Thoracic aorta (tissue), 2 donors: ENCODE results near the gene TPRA1. TPM values are rescaled to one million over a fixed set of nuclear protein-coding genes. Genes with fewer than 3 reads are reported as not detected.
A peak's percentile ranks its signal among the peaks of the same experiment; 100 is the strongest.

Source experiments
- ATAC-seq: fragments of 150-250 bp; one replicate; pipeline ENCODE4 v1.8.0; 2017; ENCODE audit warnings: low read depth; ENCODE audit not compliant: insufficient number of reproducible peaks, low FRiP score
- DNase-seq: peaks from one replicate; pipeline ENCODE4 v3.0.0-alpha.2; 2020; ENCODE audit warnings: low spot score
- H3K27ac ChIP-seq, 2 donors: fragments of 200-600 bp; sonication (generic); 1 replicate in 1 of 2; 2 replicates in 1 of 2; pipeline ENCODE4 v1.5.1; 2016; ENCODE audit warnings: mild to moderate bottlenecking in 2 of 2, moderate library complexity in 2 of 2
- H3K27me3 ChIP-seq: fragments of 200-600 bp; sonication (generic); replicated peaks from 2 replicates; pipeline ENCODE4 v1.6.0; 2016; ENCODE audit warnings: mild to moderate bottlenecking; ENCODE audit not compliant: insufficient read depth
- H3K36me3 ChIP-seq: fragments of 200-600 bp; sonication (generic); one replicate; pipeline ENCODE4 v1.5.1; 2016
- H3K4me1 ChIP-seq, 2 donors: fragments of 200-600 bp; sonication (generic); 1 replicate in 1 of 2; 2 replicates in 1 of 2; pipeline versions ENCODE4 v1.5.1 to v1.6.0; 2016; ENCODE audit warnings: low read depth in 2 of 2, mild to moderate bottlenecking in 1 of 2; ENCODE audit not compliant: control insufficient read depth in 1 of 2
- H3K4me3 ChIP-seq: fragments of 200-600 bp; sonication (generic); 2 replicates; pipeline ENCODE4 v1.5.1; 2016; ENCODE audit warnings: mild to moderate bottlenecking
- H3K9me3 ChIP-seq: fragments of 200-600 bp; sonication (generic); 2 replicates; pipeline ENCODE4 v1.5.1; 2016
- CTCF ChIP-seq: fragments of 200-600 bp; sonication (generic); IDR thresholded peaks from one replicate; pipeline ENCODE4 v1.5.1; 2019; ENCODE audit warnings: antibody characterized with exemption
- total RNA-seq, 2 donors: library from RNA; depleted of rRNA; stranded (reverse); fragments of >200 nt; gene quantifications; one replicate each; pipeline versions ENCODE4 v1.1.0 to v1.2.3, GENCODE V29; 2016

TPRA1 gene
- total RNA-seq, 2 donors from 2014 or later, result 32.0 to 37.8 TPM

DNA sequence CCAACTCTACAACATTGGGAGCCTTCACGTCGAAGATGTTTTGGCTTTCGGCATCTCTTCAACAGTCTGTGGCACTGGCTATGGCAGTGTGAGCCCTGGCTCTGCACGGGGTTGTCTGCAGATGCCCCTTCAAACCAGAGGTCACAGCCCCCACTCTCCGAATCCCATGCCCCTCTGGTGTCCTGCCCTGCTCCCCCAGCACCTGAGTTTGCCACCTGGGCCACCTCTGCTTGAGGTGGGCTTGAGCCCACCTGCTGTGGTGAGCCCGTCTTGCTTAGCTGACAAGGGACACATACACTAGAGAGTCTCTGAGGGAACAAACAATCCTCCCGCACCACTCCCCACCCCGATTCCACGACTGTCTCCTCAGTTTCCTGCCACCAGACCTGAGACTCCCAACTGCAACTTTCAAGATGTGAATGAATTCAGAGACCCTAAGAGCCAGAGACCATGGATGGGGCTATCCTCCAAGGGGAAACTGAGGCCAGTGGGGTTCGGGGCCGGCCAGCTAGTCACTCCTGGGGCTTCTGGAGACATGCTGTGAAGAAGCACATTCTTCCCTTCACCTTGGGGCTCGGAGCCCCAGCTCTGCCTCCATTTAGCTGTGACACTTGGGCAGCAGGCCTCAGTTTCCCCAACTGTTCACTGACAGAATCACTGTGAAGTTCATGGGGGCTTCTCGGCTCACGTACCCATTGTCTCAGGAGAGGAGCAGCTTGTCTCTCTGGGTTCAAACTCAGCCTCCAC lies 44.6 kb downstream of the TPRA1 start:
- Histone ChIP-seq H3K4me1 (peaks cover 4 to 28% of the 10 kb centered on the region in 2 donors), H3K9me3 (no peaks in the 10 kb centered on the region), H3K36me3 (no peaks in the 10 kb centered on the region), H3K4me3 (no peak overlapping the region), H3K27ac (no peak overlapping the region), H3K27me3 (no peaks in the 10 kb centered on the region)
- no peak for TF ChIP-seq CTCF
- ATAC-seq (no peak), DNase-seq (no peak)

- H3K9me3 ChIP-seq, result no peaks in the 10 kb centered on the region
- H3K4me3 ChIP-seq, result no peak overlapping the region
- TF ChIP-seq CTCF, result no peak
- DNase-seq (no peak), ATAC-seq (no peak)
- no peaks in the 10 kb centered on the region for H3K36me3 ChIP-seq
- no peaks in the 10 kb centered on the region for H3K27me3 ChIP-seq
- H3K27ac ChIP-seq, result no peak overlapping the region
- peaks cover 4 to 28% of the 10 kb centered on the region in 2 donors for H3K4me1 ChIP-seq
Measured at GRCh38 chr3:127545216-127545615, 45.3 kb downstream of the TPRA1 start.

- Histone ChIP-seq H3K27me3 (no peaks in the 10 kb centered on the region), H3K4me1 (peaks cover 4 to 28% of the 10 kb centered on the region in 2 donors), H3K9me3 (no peaks in the 10 kb centered on the region), H3K27ac (no peak overlapping the region), H3K36me3 (no peaks in the 10 kb centered on the region), H3K4me3 (no peak overlapping the region)
- ATAC-seq (no peak), DNase-seq (no peak)
- TF ChIP-seq CTCF, result no peak
Measured at GRCh38 chr3:127544803-127545201, 45.7 kb downstream of the TPRA1 start.

GRCh38 chr3:127544192-127544802 lies 46.2 kb downstream of the TPRA1 start:
- ATAC-seq (no peak), DNase-seq (no peak)
- H3K4me3 ChIP-seq, result no peak overlapping the region
- H3K4me1 ChIP-seq, result peaks cover 4 to 28% of the 10 kb centered on the region in 2 donors
- H3K9me3 ChIP-seq, result no peaks in the 10 kb centered on the region
- H3K27me3 ChIP-seq, result no peaks in the 10 kb centered on the region
- H3K36me3 ChIP-seq, result no peaks in the 10 kb centered on the region
- TF ChIP-seq CTCF, result peak; percentile 85
- no peak overlapping the region for H3K27ac ChIP-seq

DNA sequence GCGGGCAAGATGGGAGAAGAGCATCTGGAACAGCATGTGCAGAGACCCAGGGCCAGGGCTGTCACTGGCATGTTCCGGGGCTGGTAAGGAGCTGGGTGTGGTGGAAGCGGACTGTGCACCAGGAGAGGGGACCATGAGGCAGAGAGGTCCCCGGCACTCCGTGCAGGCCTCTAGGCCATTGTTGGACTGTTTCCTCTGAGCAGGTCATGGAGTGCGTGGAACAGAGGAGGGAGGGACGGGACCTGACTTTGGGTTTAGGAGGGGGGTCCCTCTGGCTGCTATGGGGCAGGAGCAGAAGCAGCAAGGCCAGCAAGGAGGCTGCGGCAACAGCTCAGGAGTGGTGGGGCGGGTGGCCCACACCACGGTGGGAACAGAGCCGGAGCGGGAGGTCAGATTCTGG lies 47.1 kb downstream of the TPRA1 start:
- no peak for TF ChIP-seq CTCF
- ATAC-seq, result no peak
- H3K9me3 ChIP-seq, result no peaks in the 10 kb centered on the region

More for the DNA sequence above, 47.1 kb downstream of the TPRA1 start:
- no peak overlapping the region for H3K4me3 ChIP-seq
- no peaks in the 10 kb centered on the region for H3K27me3 ChIP-seq
- no peak for DNase-seq
- no peaks in the 10 kb centered on the region for H3K36me3 ChIP-seq
- H3K27ac ChIP-seq, result no peak overlapping the region
- peaks cover 4 to 27% of the 10 kb centered on the region in 2 donors for H3K4me1 ChIP-seq
